OCI-LY3 (cell line): ENCODE results near the gene KHDRBS1.

Source experiments
- H2AFZ ChIP-seq: fragments of 200-600, 300-600 bp; shearing (Covaris generic); 2 replicates; pipeline ENCODE4 v1.6.0; 2014; ENCODE audit warnings: antibody characterized with exemption, low read depth, low read length
- H3K27ac ChIP-seq: fragments of 200-600, 300-600 bp; sonication (generic); 2 replicates; pipeline ENCODE4 v1.5.1; 2014; ENCODE audit warnings: mild to moderate bottlenecking, low read length, moderate library complexity, mixed read lengths
- H3K27me3 ChIP-seq: fragments of 200-600, 300-600 bp; sonication (generic); 2 replicates; pipeline ENCODE4 v1.6.1; 2014; ENCODE audit warnings: low read depth, low read length, mixed read lengths
- H3K36me3 ChIP-seq: fragments of 200-600, 300-600 bp; sonication (generic); replicated peaks from 2 replicates; pipeline ENCODE3; 2014; ENCODE audit warnings: low read depth, low read length, mixed read lengths
- H3K4me1 ChIP-seq: fragments of 300-600, 200-600 bp; sonication (generic); 2 replicates; pipeline ENCODE4 v1.6.1; 2014; ENCODE audit warnings: low read length, mixed read lengths
- H3K4me2 ChIP-seq: fragments of 200-600, 300-600 bp; sonication (generic); 2 replicates; pipeline ENCODE4 v1.6.1; 2014; ENCODE audit warnings: low read length, mixed read lengths
- H3K4me3 ChIP-seq: fragments of 300-600, 200-600 bp; sonication (generic); 2 replicates; pipeline ENCODE4 v1.5.1; 2014; ENCODE audit warnings: antibody characterized with exemption, mild to moderate bottlenecking, low read length, moderate library complexity
- H3K79me2 ChIP-seq: fragments of 300-600, 200-600 bp; shearing (Covaris generic); 2 replicates; pipeline ENCODE4 v1.6.1; 2014; ENCODE audit warnings: mild to moderate bottlenecking, low read length, mixed read lengths
- H3K9ac ChIP-seq: fragments of 300-600, 200-600 bp; shearing (Covaris generic); 2 replicates; pipeline ENCODE4 v1.6.0; 2014; ENCODE audit warnings: mild to moderate bottlenecking, low read length, moderate library complexity
- H3K9me3 ChIP-seq: fragments of 200-600, 300-600 bp; shearing (Covaris generic); 2 replicates; pipeline ENCODE4 v1.6.1; 2014; ENCODE audit warnings: low read length, mixed read lengths; ENCODE audit not compliant: insufficient read depth
- H4K20me1 ChIP-seq: fragments of 200-600, 300-600 bp; sonication (generic); 2 replicates; pipeline ENCODE4 v1.6.1; 2016; ENCODE audit warnings: low read length, mixed read lengths; ENCODE audit not compliant: insufficient read depth
- CTCF ChIP-seq: fragments of 200-600, 300-600 bp; sonication (generic); IDR thresholded peaks from 2 replicates; pipeline ENCODE4 v1.5.1; 2014; ENCODE audit warnings: antibody characterized with exemption, low read length, low read depth
- EZH2phosphoT487 ChIP-seq: fragments of 200-600 bp; shearing (Covaris generic); IDR thresholded peaks from 2 replicates; pipeline ENCODE4 v1.6.1; 2018; ENCODE audit warnings: antibody characterized with exemption, mixed run types, low read depth

Gene KHDRBS1

GRCh38 chr1:32013386-32014198 is at the start of gene KHDRBS1:
Gene KHDRBS1, plus strand, starts transcription at chr1:32013868. Its CDS starts 128 bp downstream, at chr1:32013996.
- Histone ChIP-seq H3K4me3 (peak within 1 kb of the TSS; percentile 96), H3K9me3 (no peaks in the 10 kb centered on the region), H3K9ac (peak within 1 kb of the TSS; percentile 91), H3K27ac (peak within 1 kb of the TSS; percentile 85), H3K79me2 (peaks cover 49% of the 10 kb centered on the region), H3K27me3 (no peaks in the 10 kb centered on the region), H3K4me1 (peaks cover 17% of the 10 kb centered on the region), H2AFZ (peak within 1 kb of the TSS; percentile 66; the same call in 1 of the 2 replicates), H4K20me1 (peaks cover 34% of the 10 kb centered on the region), H3K36me3 (peaks cover 9% of the 10 kb centered on the region), H3K4me2 (peak within 1 kb of the TSS; percentile 70)
- TF ChIP-seq EZH2phosphoT487 (no peak), CTCF (no peak)

- Histone ChIP-seq H3K27ac (no peak overlapping the region), H3K4me3 (no peak overlapping the region), H3K4me1 (no peaks in the 10 kb centered on the region), H3K4me2 (no peak overlapping the region), H3K9me3 (no peaks in the 10 kb centered on the region), H3K79me2 (no peaks in the 10 kb centered on the region), H3K27me3 (no peaks in the 10 kb centered on the region), H3K9ac (no peak overlapping the region), H2AFZ (no peak overlapping the region), H4K20me1 (no peaks in the 10 kb centered on the region), H3K36me3 (no peaks in the 10 kb centered on the region)
- TF ChIP-seq EZH2phosphoT487 = no peak
- no peak for TF ChIP-seq CTCF
Measured at GRCh38 chr1:31970873-31971272, 42.8 kb upstream of the KHDRBS1 start.

GRCh38 chr1:31976401-31976800 is 37.3 kb upstream of the KHDRBS1 start:
- H4K20me1 ChIP-seq = no peaks in the 10 kb centered on the region
- no peak overlapping the region for H3K4me3 ChIP-seq
- no peaks in the 10 kb centered on the region for H3K9me3 ChIP-seq
- no peak overlapping the region for H2AFZ ChIP-seq
- peaks cover 10% of the 10 kb centered on the region for H3K4me1 ChIP-seq
- no peak overlapping the region for H3K27ac ChIP-seq
- no peaks in the 10 kb centered on the region for H3K79me2 ChIP-seq
- no peak for TF ChIP-seq EZH2phosphoT487
- TF ChIP-seq CTCF = no peak
- H3K27me3 ChIP-seq = no peaks in the 10 kb centered on the region
- H3K36me3 ChIP-seq = no peaks in the 10 kb centered on the region
- no peak overlapping the region for H3K4me2 ChIP-seq
- no peak overlapping the region for H3K9ac ChIP-seq

- Histone ChIP-seq H2AFZ (peak overlapping the region; percentile 54; the same call in 1 of the 2 replicates), H3K79me2 (no peaks in the 10 kb centered on the region), H3K36me3 (no peaks in the 10 kb centered on the region), H3K4me3 (no peak overlapping the region), H3K9ac (no peak overlapping the region), H3K27me3 (no peaks in the 10 kb centered on the region), H3K4me1 (peaks cover 16% of the 10 kb centered on the region), H3K27ac (no peak overlapping the region), H3K4me2 (no peak overlapping the region), H3K9me3 (no peaks in the 10 kb centered on the region), H4K20me1 (no peaks in the 10 kb centered on the region)
- TF ChIP-seq CTCF (peak; percentile 37), EZH2phosphoT487 (no peak)
Measured at GRCh38 chr1:31977385-31978131, 36.1 kb upstream of the KHDRBS1 start.
